ENCODE results near the gene DNAI1.

Gene DNAI1

GRCh38 chr9:34563262-34563661 lies 104.7 kb downstream of the DNAI1 start:
- Histone ChIP-seq H3K4me1 (ENCODE audit: insufficient read depth, low read length) (no peaks in the 10 kb centered on the region), H4K20me1 (ENCODE audit: insufficient read depth, low read length) (no peaks in the 10 kb centered on the region; the same call in 1 of the 2 replicates), H3K4me3 (ENCODE audit: low read depth in 1 of 2, low read length in 2 of 2) (no peak overlapping the region), H3K4me2 (ENCODE audit: insufficient read depth, low read length) (no peak overlapping the region), H2AFZ (ENCODE audit: low read depth, low read length) (no peak overlapping the region), H3K36me3 (ENCODE audit: insufficient read depth, low read length) (no peaks in the 10 kb centered on the region), H3K27ac (ENCODE audit: low read length) (no peak overlapping the region), H3K79me2 (ENCODE audit: insufficient read depth, low read length) (no peaks in the 10 kb centered on the region), H3K9ac (ENCODE audit: low read depth, low read length) (no peak overlapping the region), H3K27me3 (ENCODE audit: insufficient read depth, low read length, poor library complexity) (peaks cover 5% of the 10 kb centered on the region), H3K9me3 (ENCODE audit: insufficient read depth, low read length, severe bottlenecking) (peaks cover 4% of the 10 kb centered on the region)
- ATAC-seq (ENCODE audit: insufficient read depth, low read depth), result no peak
- no peak for TF ChIP-seq CTCF (IDR thresholded peaks at IDR 0.05; ENCODE audit: borderline replicate concordance, extremely low read depth, low read length, poor library complexity, severe bottlenecking)
- TF ChIP-seq EZH2 (IDR thresholded peaks at IDR 0.05; ENCODE audit: borderline replicate concordance, low read depth, low read length, severe bottlenecking), result no peak
- no peak for DNase-seq

GRCh38 chr9:34564617-34565016 lies 106.0 kb downstream of the DNAI1 start:
- DNase-seq, result no peak
- Histone ChIP-seq H3K27ac (ENCODE audit: low read length) (no peak overlapping the region), H3K4me1 (ENCODE audit: insufficient read depth, low read length) (no peaks in the 10 kb centered on the region), H2AFZ (ENCODE audit: low read depth, low read length) (no peak overlapping the region), H3K27me3 (ENCODE audit: insufficient read depth, low read length, poor library complexity) (peaks cover 5% of the 10 kb centered on the region), H3K79me2 (ENCODE audit: insufficient read depth, low read length) (no peaks in the 10 kb centered on the region), H3K36me3 (ENCODE audit: insufficient read depth, low read length) (no peaks in the 10 kb centered on the region), H4K20me1 (ENCODE audit: insufficient read depth, low read length) (no peaks in the 10 kb centered on the region; the same call in 1 of the 2 replicates), H3K9me3 (ENCODE audit: insufficient read depth, low read length, severe bottlenecking) (peaks cover 4% of the 10 kb centered on the region), H3K4me2 (ENCODE audit: insufficient read depth, low read length) (no peak overlapping the region), H3K4me3 (ENCODE audit: low read depth in 1 of 2, low read length in 2 of 2) (no peak overlapping the region), H3K9ac (ENCODE audit: low read depth, low read length) (no peak overlapping the region)
- TF ChIP-seq CTCF (IDR thresholded peaks at IDR 0.05; ENCODE audit: borderline replicate concordance, extremely low read depth, low read length, poor library complexity, severe bottlenecking), result no peak
- TF ChIP-seq EZH2 (IDR thresholded peaks at IDR 0.05; ENCODE audit: borderline replicate concordance, low read depth, low read length, severe bottlenecking), result no peak
- ATAC-seq (ENCODE audit: insufficient read depth, low read depth), result no peak

- H2AFZ ChIP-seq (ENCODE audit: low read depth, low read length), result no peak overlapping the region
- peaks cover 5% of the 10 kb centered on the region for H3K27me3 ChIP-seq (ENCODE audit: insufficient read depth, low read length, poor library complexity)
- H3K9me3 ChIP-seq (ENCODE audit: insufficient read depth, low read length, severe bottlenecking), result peaks cover 4% of the 10 kb centered on the region
- no peaks in the 10 kb centered on the region for H3K79me2 ChIP-seq (ENCODE audit: insufficient read depth, low read length)
- H3K4me2 ChIP-seq (ENCODE audit: insufficient read depth, low read length), result no peak overlapping the region
- DNase-seq (no peak), ATAC-seq (ENCODE audit: insufficient read depth, low read depth) (no peak)
- H3K27ac ChIP-seq (ENCODE audit: low read length), result no peak overlapping the region
- H3K4me1 ChIP-seq (ENCODE audit: insufficient read depth, low read length), result no peaks in the 10 kb centered on the region
- H3K9ac ChIP-seq (ENCODE audit: low read depth, low read length), result no peak overlapping the region
- TF ChIP-seq EZH2 (IDR thresholded peaks at IDR 0.05; ENCODE audit: borderline replicate concordance, low read depth, low read length, severe bottlenecking) (no peak), CTCF (IDR thresholded peaks at IDR 0.05; ENCODE audit: borderline replicate concordance, extremely low read depth, low read length, poor library complexity, severe bottlenecking) (no peak)
- H3K4me3 ChIP-seq (ENCODE audit: low read depth in 1 of 2, low read length in 2 of 2), result no peak overlapping the region
- H4K20me1 ChIP-seq (ENCODE audit: insufficient read depth, low read length), result no peaks in the 10 kb centered on the region; the same call in 1 of the 2 replicates
- no peaks in the 10 kb centered on the region for H3K36me3 ChIP-seq (ENCODE audit: insufficient read depth, low read length)
Measured at GRCh38 chr9:34565856-34566255, 107.3 kb downstream of the DNAI1 start.

GRCh38 chr9:34566322-34566721 lies 107.7 kb downstream of the DNAI1 start:
- Histone ChIP-seq H4K20me1 (ENCODE audit: insufficient read depth, low read length) (no peaks in the 10 kb centered on the region; the same call in 1 of the 2 replicates), H3K4me1 (ENCODE audit: insufficient read depth, low read length) (no peaks in the 10 kb centered on the region), H3K79me2 (ENCODE audit: insufficient read depth, low read length) (no peaks in the 10 kb centered on the region), H3K9me3 (ENCODE audit: insufficient read depth, low read length, severe bottlenecking) (peaks cover 4% of the 10 kb centered on the region), H3K9ac (ENCODE audit: low read depth, low read length) (no peak overlapping the region), H3K4me2 (ENCODE audit: insufficient read depth, low read length) (no peak overlapping the region), H3K36me3 (ENCODE audit: insufficient read depth, low read length) (no peaks in the 10 kb centered on the region), H3K27ac (ENCODE audit: low read length) (no peak overlapping the region), H2AFZ (ENCODE audit: low read depth, low read length) (no peak overlapping the region), H3K4me3 (ENCODE audit: low read depth in 1 of 2, low read length in 2 of 2) (no peak overlapping the region), H3K27me3 (ENCODE audit: insufficient read depth, low read length, poor library complexity) (peaks cover 5% of the 10 kb centered on the region)
- DNase-seq (no peak), ATAC-seq (ENCODE audit: insufficient read depth, low read depth) (no peak)
- TF ChIP-seq EZH2 (IDR thresholded peaks at IDR 0.05; ENCODE audit: borderline replicate concordance, low read depth, low read length, severe bottlenecking) (no peak), CTCF (IDR thresholded peaks at IDR 0.05; ENCODE audit: borderline replicate concordance, extremely low read depth, low read length, poor library complexity, severe bottlenecking) (no peak)

All from DND-41 (cell line).